ENCODE measurements around the gene PAGR1. TPM values are rescaled to one million over a fixed set of nuclear protein-coding genes. Genes with fewer than 3 reads are reported as not detected.

PAGR1 gene
- total RNA-seq, 2 donors from 2014 or later = 64.3 to 64.4 TPM

DNA sequence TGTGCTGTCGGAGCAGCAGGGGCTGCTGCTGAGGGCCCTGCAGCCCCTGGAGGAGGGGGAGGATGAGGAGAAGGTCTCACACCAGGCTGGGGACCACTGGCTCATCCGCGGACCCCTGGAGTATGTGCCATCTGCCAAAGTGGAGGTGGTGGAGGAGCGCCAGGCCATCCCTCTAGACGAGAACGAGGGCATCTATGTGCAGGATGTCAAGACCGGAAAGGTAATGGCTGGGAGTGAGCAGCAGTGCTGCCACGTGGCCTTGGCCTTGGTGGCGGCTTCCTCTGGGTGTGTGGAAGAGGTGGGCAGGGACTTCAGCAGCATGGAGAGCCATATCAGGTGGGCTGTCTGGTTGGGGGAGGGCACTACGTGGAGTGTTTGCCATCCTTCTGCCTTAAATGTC is 24.3 kb downstream of the PAGR1 start:
- peaks cover 2 to 6% of the 10 kb centered on the region in 2 donors for H3K36me3 ChIP-seq
- H3K4me3 ChIP-seq = no peak overlapping the region
- TF ChIP-seq, protein P1, sequence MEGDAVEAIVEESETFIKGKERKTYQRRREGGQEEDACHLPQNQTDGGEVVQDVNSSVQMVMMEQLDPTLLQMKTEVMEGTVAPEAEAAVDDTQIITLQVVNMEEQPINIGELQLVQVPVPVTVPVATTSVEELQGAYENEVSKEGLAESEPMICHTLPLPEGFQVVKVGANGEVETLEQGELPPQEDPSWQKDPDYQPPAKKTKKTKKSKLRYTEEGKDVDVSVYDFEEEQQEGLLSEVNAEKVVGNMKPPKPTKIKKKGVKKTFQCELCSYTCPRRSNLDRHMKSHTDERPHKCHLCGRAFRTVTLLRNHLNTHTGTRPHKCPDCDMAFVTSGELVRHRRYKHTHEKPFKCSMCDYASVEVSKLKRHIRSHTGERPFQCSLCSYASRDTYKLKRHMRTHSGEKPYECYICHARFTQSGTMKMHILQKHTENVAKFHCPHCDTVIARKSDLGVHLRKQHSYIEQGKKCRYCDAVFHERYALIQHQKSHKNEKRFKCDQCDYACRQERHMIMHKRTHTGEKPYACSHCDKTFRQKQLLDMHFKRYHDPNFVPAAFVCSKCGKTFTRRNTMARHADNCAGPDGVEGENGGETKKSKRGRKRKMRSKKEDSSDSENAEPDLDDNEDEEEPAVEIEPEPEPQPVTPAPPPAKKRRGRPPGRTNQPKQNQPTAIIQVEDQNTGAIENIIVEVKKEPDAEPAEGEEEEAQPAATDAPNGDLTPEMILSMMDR (IDR thresholded peaks at IDR 0.05) = no peak
- TF ChIP-seq POLR2AphosphoS5 (IDR thresholded peaks at IDR 0.05) = no peak
- no peak for TF ChIP-seq POLR2A (IDR thresholded peaks at IDR 0.05)
- H3K27ac ChIP-seq = no peak overlapping the region
- 82% methylated on average over 10 of the region's 10 CpGs for WGBS
- no peaks in the 10 kb centered on the region for H3K9me3 ChIP-seq
- no peaks in the 10 kb centered on the region for H3K4me1 ChIP-seq (replicated peaks)
- no peak for DNase-seq (ENCODE audit: low spot score)
- H3K27me3 ChIP-seq (replicated peaks; ENCODE audit: insufficient read depth) = no peaks in the 10 kb centered on the region
- intact Hi-C loops (cut with DNase I) = no loop called here

DNA sequence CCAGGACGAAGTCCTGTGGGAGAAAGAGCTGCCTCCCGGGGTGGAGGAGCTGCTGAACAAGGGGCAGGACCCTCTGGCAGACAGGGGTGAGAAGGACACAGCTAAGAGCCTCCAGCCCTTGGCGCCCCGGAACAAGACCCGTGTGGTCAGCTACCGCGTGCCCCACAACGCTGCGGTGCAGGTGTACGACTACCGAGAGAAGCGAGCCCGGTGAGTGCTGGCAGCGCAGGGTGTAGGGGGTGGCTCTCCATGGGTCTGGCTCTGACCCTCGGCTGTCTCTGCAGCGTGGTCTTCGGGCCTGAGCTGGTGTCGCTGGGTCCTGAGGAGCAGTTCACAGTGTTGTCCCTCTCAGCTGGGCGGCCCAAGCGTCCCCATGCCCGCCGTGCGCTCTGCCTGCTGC is 25.7 kb downstream of the PAGR1 start:
- peaks cover 2 to 5% of the 10 kb centered on the region in 2 donors for H3K36me3 ChIP-seq
- no peaks in the 10 kb centered on the region for H3K4me1 ChIP-seq (replicated peaks)
- WGBS = 95% methylated on average over 21 of the region's 23 CpGs
- no peaks in the 10 kb centered on the region for H3K27me3 ChIP-seq (replicated peaks; ENCODE audit: insufficient read depth)
- intact Hi-C loops (cut with DNase I) = no loop called here
- no peak overlapping the region for H3K27ac ChIP-seq
- no peak for DNase-seq (ENCODE audit: low spot score)
- no peaks in the 10 kb centered on the region for H3K9me3 ChIP-seq
- H3K4me3 ChIP-seq = no peak overlapping the region
- TF ChIP-seq, protein P1 (IDR thresholded peaks at IDR 0.05) = no peak
- TF ChIP-seq POLR2AphosphoS5 (IDR thresholded peaks at IDR 0.05) = no peak
- no peak for TF ChIP-seq POLR2A (IDR thresholded peaks at IDR 0.05)

DNA sequence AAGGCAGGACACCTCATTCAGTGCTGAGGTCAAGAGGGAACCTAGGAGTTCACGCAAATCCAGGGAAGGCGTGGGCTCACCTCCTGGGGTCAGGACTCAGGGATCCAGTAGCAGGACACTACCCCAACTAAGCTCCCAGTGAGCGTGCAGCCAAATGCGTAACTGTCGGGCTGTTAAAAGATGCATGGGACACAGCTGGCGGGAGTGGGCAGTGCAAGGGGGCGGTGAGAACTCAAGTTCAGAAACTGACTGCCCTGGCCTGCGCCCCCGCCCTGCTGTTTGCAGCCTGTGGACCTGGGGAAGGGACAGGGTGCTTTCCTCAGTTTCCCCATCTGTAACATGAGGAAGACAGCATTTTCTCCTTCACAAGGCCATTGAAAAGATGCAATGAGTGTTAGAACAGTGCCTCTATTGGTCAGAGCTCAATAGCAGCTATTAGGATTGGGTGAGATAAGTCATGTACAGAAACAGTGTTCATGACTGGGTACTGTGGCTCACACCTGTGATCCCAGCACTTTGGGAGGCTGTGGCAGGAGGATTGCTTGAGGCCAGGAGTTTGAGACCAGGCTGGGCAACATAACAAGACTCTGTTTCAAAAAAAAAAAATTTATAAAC is 26.9 kb downstream of the PAGR1 start:
- no peak for TF ChIP-seq POLR2A (IDR thresholded peaks at IDR 0.05)
- TF ChIP-seq, protein P1 (IDR thresholded peaks at IDR 0.05) = no peak
- TF ChIP-seq POLR2AphosphoS5 (IDR thresholded peaks at IDR 0.05) = no peak
- Histone ChIP-seq H3K4me1 (replicated peaks) (no peaks in the 10 kb centered on the region), H3K9me3 (no peaks in the 10 kb centered on the region), H3K27ac (no peak overlapping the region), H3K4me3 (no peak overlapping the region), H3K27me3 (replicated peaks; ENCODE audit: insufficient read depth) (no peaks in the 10 kb centered on the region), H3K36me3 (peaks cover 0 to 8% of the 10 kb centered on the region in 2 donors)
- intact Hi-C loops (cut with DNase I) = no loop called here
- WGBS = 94% methylated on average over 9 of the region's 9 CpGs
- no peak for DNase-seq (ENCODE audit: low spot score)

DNA sequence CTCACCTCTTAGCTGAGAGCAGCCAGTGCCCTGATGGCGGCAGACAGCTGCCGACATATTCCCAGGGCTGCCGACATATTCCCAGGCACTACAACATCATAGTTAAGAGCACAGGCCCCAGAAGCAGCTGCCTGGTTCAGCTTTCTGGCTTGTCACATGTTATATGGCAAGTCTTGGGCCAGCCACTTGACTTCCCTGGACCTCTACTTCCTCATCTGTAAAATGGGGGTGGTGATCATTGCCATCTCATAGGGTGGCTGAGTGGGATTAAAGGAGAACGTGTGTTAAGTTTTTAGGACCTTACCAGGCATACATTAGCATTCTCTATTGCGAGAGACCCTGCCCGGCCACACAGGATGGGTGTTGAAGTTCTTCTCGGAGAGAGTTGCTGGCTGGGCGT is 28.0 kb downstream of the PAGR1 start:
- no peaks in the 10 kb centered on the region for H3K4me1 ChIP-seq (replicated peaks)
- H3K9me3 ChIP-seq = no peaks in the 10 kb centered on the region
- H3K36me3 ChIP-seq = peaks cover 0 to 8% of the 10 kb centered on the region in 2 donors
- no peak for DNase-seq (ENCODE audit: low spot score)
- 94% methylated on average over 8 of the region's 8 CpGs for WGBS
- intact Hi-C loops (cut with DNase I) = no loop called here
- H3K4me3 ChIP-seq = no peak overlapping the region
- no peak for TF ChIP-seq POLR2AphosphoS5 (IDR thresholded peaks at IDR 0.05)
- TF ChIP-seq, protein P1 (IDR thresholded peaks at IDR 0.05) = no peak
- no peak for TF ChIP-seq POLR2A (IDR thresholded peaks at IDR 0.05)
- no peaks in the 10 kb centered on the region for H3K27me3 ChIP-seq (replicated peaks; ENCODE audit: insufficient read depth)
- no peak overlapping the region for H3K27ac ChIP-seq
